H1 (cell line): ENCODE measurements around the gene SGO2. TPM values are rescaled to one million over a fixed set of nuclear protein-coding genes. Genes with fewer than 3 reads are reported as not detected.

Experiments used
- CTCF ChIA-PET: fragments of 300-600 bp; sonication (Branson Sonifier 250); formaldehyde crosslinking; loops from one replicate; lab custom pipeline; 2021; ENCODE audit not compliant: partially characterized antibody; lab: Charles Lee
- POLR2A ChIA-PET: fragments of 300-600 bp; sonication (Branson Sonifier 250); formaldehyde crosslinking; loops from one replicate; lab custom pipeline; 2021; ENCODE audit warnings: inconsistent platforms; ENCODE audit not compliant: partially characterized antibody; lab: Charles Lee
- DNase-seq, 2 experiments: peaks; one replicate each; pipeline versions ENCODE4 v3.0.0 to v3.0.0-alpha.2; 2010 to 2022; ENCODE audit warnings: low spot score in 2 of 2, low read depth in 1 of 2, mixed read lengths in 1 of 2
- FAIRE-seq: peaks from 2 replicates; lab custom pipeline; 2011; peaks lifted over from hg19 to GRCh38; lab: Jason Lieb, UNC
- H2AFZ ChIP-seq: 2 replicates; pipeline ENCODE4 v1.8.1; 2012; ENCODE audit warnings: low read length, inconsistent platforms
- H2AK5ac ChIP-seq: 2 replicates; pipeline ENCODE4 v1.6.1; 2013; ENCODE audit warnings: low read depth, low read length
- H2BK120ac ChIP-seq: replicated peaks from 2 replicates; pipeline ENCODE3; 2013; ENCODE audit warnings: low read depth, low read length, inconsistent platforms
- H2BK12ac ChIP-seq: 2 replicates; pipeline ENCODE4 v1.6.1; 2013; ENCODE audit warnings: low read depth, low read length
- H2BK15ac ChIP-seq: 2 replicates; pipeline ENCODE4 v1.6.1; 2013; ENCODE audit warnings: low read length
- H2BK20ac ChIP-seq: 2 replicates; pipeline ENCODE4 v1.6.1; 2013; ENCODE audit warnings: low read length
- H2BK5ac ChIP-seq: 2 replicates; pipeline ENCODE4 v1.6.1; 2013; ENCODE audit warnings: low read depth, low read length
- H3K14ac ChIP-seq: 2 replicates; pipeline ENCODE4 v1.6.1; 2013; ENCODE audit warnings: inconsistent platforms; ENCODE audit not compliant: insufficient read length
- H3K18ac ChIP-seq: 2 replicates; pipeline ENCODE4 v1.6.1; 2013; ENCODE audit warnings: low read length; ENCODE audit errors: extremely low read depth
- H3K23ac ChIP-seq: 2 replicates; pipeline ENCODE4 v1.6.1; 2013; ENCODE audit warnings: inconsistent platforms; ENCODE audit not compliant: insufficient read length
- H3K23me2 ChIP-seq: 2 replicates; pipeline ENCODE4 v1.6.1; 2013; ENCODE audit warnings: low read depth, low read length
- H3K27ac ChIP-seq: 2 replicates; pipeline ENCODE4 v1.6.1; 2011; ENCODE audit warnings: low read depth, low read length, inconsistent platforms
- H3K27me3 ChIP-seq, 4 experiments: replicated peaks in 1 of 4; 1 replicate in 1 of 4; 2 replicates in 3 of 4; pipeline versions ENCODE4 v1.6.1 to v1.8.1; 2011 to 2013; ENCODE audit warnings: low read length in 3 of 4, mild to moderate bottlenecking in 3 of 4, inconsistent platforms in 2 of 4, mixed read lengths in 2 of 4, moderate library complexity in 1 of 4; ENCODE audit not compliant: control insufficient read depth in 3 of 4, insufficient read depth in 3 of 4; ENCODE audit errors: extremely low read depth in 1 of 4
- H3K36me3 ChIP-seq, 4 experiments: 2 replicates each; pipeline versions ENCODE4 v1.6.1 to v1.8.1; 2011 to 2013; ENCODE audit warnings: mild to moderate bottlenecking in 4 of 4, low read length in 3 of 4, moderate library complexity in 2 of 4, control low read depth in 1 of 4, inconsistent platforms in 1 of 4; ENCODE audit not compliant: insufficient read depth in 4 of 4, control insufficient read depth in 2 of 4
- H3K4ac ChIP-seq: replicated peaks from 2 replicates; pipeline ENCODE3; 2013; ENCODE audit warnings: low read length, low read depth, mixed read lengths, inconsistent platforms; ENCODE audit not compliant: insufficient read length
- H3K4me1 ChIP-seq, 4 experiments: replicated peaks in 1 of 4; 1 replicate in 1 of 4; 2 replicates in 3 of 4; pipeline versions ENCODE4 v1.6.1 to v1.8.1; 2011 to 2013; ENCODE audit warnings: low read length in 3 of 4, inconsistent platforms in 2 of 4, mixed read lengths in 1 of 4; ENCODE audit not compliant: insufficient read depth in 4 of 4, control insufficient read depth in 3 of 4
- H3K4me2 ChIP-seq, 2 experiments: 2 replicates each; pipeline versions ENCODE4 v1.6.1 to v1.8.1; 2011 to 2013; ENCODE audit warnings: low read depth in 2 of 2, low read length in 2 of 2, control low read depth in 1 of 2, inconsistent platforms in 1 of 2, mild to moderate bottlenecking in 1 of 2; ENCODE audit not compliant: insufficient read depth in 1 of 2
- H3K4me3 ChIP-seq, 4 experiments: fragments of 200-600, 300-600 bp in 1 of 4; sonication (generic), shearing (Covaris generic), sonication (Bioruptor Twin) in 1 of 4; 2 replicates each; pipeline versions ENCODE4 v1.5.1 to v1.8.1; 2011 to 2016; ENCODE audit warnings: low read length in 4 of 4, low read depth in 3 of 4, control low read depth in 2 of 4, inconsistent platforms in 2 of 4, mild to moderate bottlenecking in 2 of 4, mixed read lengths in 1 of 4, moderate library complexity in 1 of 4; ENCODE audit not compliant: insufficient read depth in 2 of 4; ENCODE audit errors: extremely low read depth in 1 of 4
- H3K56ac ChIP-seq: replicated peaks from 2 replicates; pipeline ENCODE3; 2013; ENCODE audit warnings: low read depth, mild to moderate bottlenecking, mixed read lengths, low read length, inconsistent platforms; ENCODE audit not compliant: insufficient read length
- H3K79me1 ChIP-seq: 2 replicates; pipeline ENCODE4 v1.6.1; 2013; ENCODE audit warnings: low read depth, low read length, control low read depth
- H3K79me2 ChIP-seq, 2 experiments: 2 replicates each; pipeline versions ENCODE4 v1.6.1 to v1.8.1; 2012 to 2013; ENCODE audit warnings: low read length in 2 of 2, mild to moderate bottlenecking in 2 of 2, inconsistent platforms in 1 of 2; ENCODE audit not compliant: insufficient read depth in 2 of 2, control insufficient read depth in 1 of 2
- H3K9ac ChIP-seq, 4 experiments: replicated peaks in 1 of 4; 1 replicate in 1 of 4; 2 replicates in 3 of 4; pipeline versions ENCODE4 v1.6.1 to v1.8.1; 2011 to 2013; ENCODE audit warnings: low read depth in 3 of 4, low read length in 3 of 4, control low read depth in 2 of 4, mild to moderate bottlenecking in 2 of 4, moderate library complexity in 2 of 4, inconsistent platforms in 1 of 4; ENCODE audit errors: extremely low read depth in 1 of 4
- H3K9me3 ChIP-seq, 2 experiments: 2 replicates each; pipeline versions ENCODE4 v1.6.1 to v1.8.1; 2012 to 2013; ENCODE audit warnings: mild to moderate bottlenecking in 2 of 2, moderate library complexity in 2 of 2, control low read depth in 1 of 2, inconsistent platforms in 1 of 2, low read depth in 1 of 2, low read length in 1 of 2, mixed read lengths in 1 of 2; ENCODE audit not compliant: insufficient read depth in 2 of 2
- H4K20me1 ChIP-seq, 2 experiments: replicated peaks in 1 of 2; 2 replicates each; pipeline versions ENCODE3 to v1.8.1; 2011 to 2013; ENCODE audit warnings: inconsistent platforms in 2 of 2, low read length in 2 of 2, mild to moderate bottlenecking in 1 of 2; ENCODE audit not compliant: insufficient read depth in 2 of 2, control insufficient read depth in 1 of 2
- H4K5ac ChIP-seq: 2 replicates; pipeline ENCODE4 v1.6.1; 2013; ENCODE audit warnings: low read length, low read depth, mixed read lengths, inconsistent platforms; ENCODE audit not compliant: insufficient read length
- H4K8ac ChIP-seq: 2 replicates; pipeline ENCODE4 v1.8.0; 2013; ENCODE audit warnings: mild to moderate bottlenecking, moderate library complexity, low read length, inconsistent platforms; ENCODE audit not compliant: insufficient read depth; ENCODE audit errors: extremely low read depth
- H4K91ac ChIP-seq: replicated peaks from 2 replicates; pipeline ENCODE3; 2013; ENCODE audit warnings: low read length, mixed read lengths, inconsistent platforms; ENCODE audit not compliant: insufficient read length
- BRCA1 ChIP-seq: IDR thresholded peaks from 2 replicates; pipeline ENCODE4 v1.6.1; 2012; ENCODE audit warnings: low read depth, low read length, improper control_type of control experiment
- CBX5 ChIP-seq: fragments of 300-800, 300-1000 bp; sonication (generic); IDR thresholded peaks from 2 replicates; pipeline ENCODE4 v1.7.1; 2016; ENCODE audit warnings: antibody characterized with exemption, low read length, low read depth
- CREB1 ChIP-seq: IDR thresholded peaks from 2 replicates; pipeline ENCODE4 v1.6.1; 2012; ENCODE audit warnings: inconsistent platforms
- E2F6 ChIP-seq: IDR thresholded peaks from 2 replicates; pipeline ENCODE4 v1.6.1; 2012; ENCODE audit warnings: inconsistent platforms
- HDAC2 ChIP-seq, 2 experiments: fragments of 300-600 bp in 1 of 2; sonication (generic) in 1 of 2; IDR thresholded peaks; 2 replicates each; pipeline ENCODE4 v1.6.1; 2011 to 2012; ENCODE audit warnings: low read depth in 2 of 2, low read length in 2 of 2, mild to moderate bottlenecking in 2 of 2, moderate library complexity in 2 of 2, borderline replicate concordance in 1 of 2, inconsistent platforms in 1 of 2
- HDAC6 ChIP-seq: IDR thresholded peaks from one replicate; pipeline ENCODE4 v1.7.1; 2012; ENCODE audit warnings: low read depth, mild to moderate bottlenecking, inconsistent platforms, low read length, moderate library complexity
- JUN ChIP-seq: IDR thresholded peaks from 2 replicates; pipeline ENCODE4 v1.6.1; 2011; ENCODE audit warnings: low read depth, mild to moderate bottlenecking, improper control_type of control experiment, low read length
- KDM1A ChIP-seq: fragments of 200-600, 300-600 bp; sonication (generic); IDR thresholded peaks from 2 replicates; pipeline ENCODE4 v1.7.1; 2016; ENCODE audit warnings: mild to moderate bottlenecking, low read length, borderline replicate concordance
- NRF1 ChIP-seq: IDR thresholded peaks from 2 replicates; pipeline ENCODE4 v1.6.1; 2011; ENCODE audit warnings: mild to moderate bottlenecking, low read depth, low read length, improper control_type of control experiment
- POLR2A ChIP-seq, 2 experiments: IDR thresholded peaks; 1 replicate in 1 of 2; 2 replicates in 1 of 2; pipeline ENCODE4 v1.6.1; 2011; ENCODE audit warnings: low read depth in 2 of 2, low read length in 2 of 2, mild to moderate bottlenecking in 2 of 2; ENCODE audit errors: control extremely low read depth in 1 of 2
- RAD21 ChIP-seq, 2 experiments: IDR thresholded peaks in 1 of 2; conservative IDR thresholded peaks in 1 of 2; 2 replicates each; pipeline ENCODE4 v1.6.1; 2011; ENCODE audit warnings: low read depth in 2 of 2, low read length in 2 of 2, improper control_type of control experiment in 1 of 2, inconsistent platforms in 1 of 2, mild to moderate bottlenecking in 1 of 2, moderate library complexity in 1 of 2
- RFX5 ChIP-seq: IDR thresholded peaks from 2 replicates; pipeline ENCODE4 v1.6.1; 2011; ENCODE audit warnings: low read depth, low read length, improper control_type of control experiment, borderline replicate concordance
- SP2 ChIP-seq: IDR thresholded peaks from 2 replicates; pipeline ENCODE4 v1.6.1; 2012; ENCODE audit warnings: mild to moderate bottlenecking, low read length, inconsistent platforms
- SP4 ChIP-seq: IDR thresholded peaks from 2 replicates; pipeline ENCODE4 v1.6.1; 2012; ENCODE audit warnings: low read length, inconsistent platforms
- TBP ChIP-seq: IDR thresholded peaks from 2 replicates; pipeline ENCODE4 v1.6.1; 2011; ENCODE audit warnings: low read depth, low read length, improper control_type of control experiment
- WGBS, 2 experiments: shearing (Covaris generic) in 1 of 2; methylation state at CpG; one replicate each; pipeline versions ENCODE4 v1.1.6 to v1.1.7; 2013 to 2015; ENCODE audit warnings: low lambda C conversion rate in 2 of 2, mixed read lengths in 2 of 2, inconsistent platforms in 1 of 2, low coverage in 1 of 2, missing lambda C conversion rate in 1 of 2; ENCODE audit not compliant: insufficient replicate concordance in 2 of 2, insufficient coverage in 1 of 2, insufficient read length in 1 of 2; ENCODE audit errors: extremely low coverage in 1 of 2, missing lambda C conversion rate in 1 of 2; 5-methylcytosine and 5-hydroxymethylcytosine counted together
- polyA plus RNA-seq, 7 experiments: library from polyadenylated mRNA; depleted of rRNA in 3 of 7; stranded (reverse) in 5 of 7; unstranded in 2 of 7; fragments of >200 nt in 5 of 7; fragments of 200-250 nt in 2 of 7; gene quantifications; 1 replicate in 5 of 7; 2 replicates in 1 of 7; 4 replicates in 1 of 7; pipeline versions ENCODE4 v1.2.1 to v1.2.3, GENCODE V29; 2011 to 2013; ENCODE audit warnings: missing spikeins in 2 of 7, mixed read lengths in 2 of 7
- total RNA-seq: library from RNA; stranded (reverse); fragmentation: NEBNext Ultra II Directional; extraction: Animal tissue kit (Norgen Biotek cat#: 25700); gene quantifications from 2 replicates; pipeline ENCODE4 v1.2.1, GENCODE V29; 2021

SGO2 gene
- total and polyA plus RNA-seq, 2 of the 8 experiments (the other 6 are each of a cell fraction or from before 2014, with no cell fraction given): 2.4 to 33.2 TPM

DNA sequence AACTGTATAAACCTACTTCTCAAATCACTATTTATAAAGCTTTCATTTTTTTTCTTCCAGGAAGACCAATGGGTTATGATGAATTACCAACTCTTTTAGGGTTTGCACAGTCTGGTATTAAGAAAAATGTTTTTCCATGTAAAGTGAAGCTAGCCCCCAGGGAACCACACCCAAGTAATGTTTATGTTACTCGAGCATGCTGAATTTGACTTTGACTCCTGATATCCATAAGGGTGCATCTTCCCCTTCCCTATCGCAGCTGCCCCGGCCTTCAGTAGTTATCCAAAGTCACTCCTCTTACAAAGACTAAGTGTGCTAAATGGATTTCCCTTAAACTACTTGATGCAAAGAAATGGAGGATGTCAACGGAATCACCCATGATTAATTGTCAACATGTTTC is 37.8 kb upstream of the SGO2 start:
- Histone ChIP-seq H3K14ac (no peak overlapping the region), H2BK120ac (no peak overlapping the region), H3K9me3 (no peaks in the 10 kb centered on the region), H4K91ac (no peak overlapping the region), H2BK15ac (no peak overlapping the region), H3K4ac (no peak overlapping the region), H4K5ac (no peak overlapping the region), H2AFZ (no peak overlapping the region), H3K79me2 (no peaks in the 10 kb centered on the region), H3K4me1 (peaks cover 0 to 5% (median 0%) of the 10 kb centered on the region in 4 experiments; a peak in 2 of 7 replicates), H3K9ac (no peak overlapping the region), H3K23ac (no peak overlapping the region), H3K4me2 (no peak overlapping the region), H3K18ac (no peak overlapping the region), H2BK20ac (no peak overlapping the region), H2BK5ac (no peak overlapping the region), H3K27ac (no peak overlapping the region), H3K36me3 (peaks cover 0 to 13% (median 0%) of the 10 kb centered on the region in 4 experiments; a peak in 2 of 8 replicates), H3K23me2 (no peaks in the 10 kb centered on the region; the same call in 1 of the 2 replicates), H4K8ac (no peak overlapping the region), H3K27me3 (no peaks in the 10 kb centered on the region), H2AK5ac (no peak overlapping the region), H3K79me1 (no peaks in the 10 kb centered on the region), H2BK12ac (no peak overlapping the region), H4K20me1 (no peaks in the 10 kb centered on the region), H3K56ac (no peak overlapping the region), H3K4me3 (no peak overlapping the region)
- POLR2A ChIA-PET: no interaction called here
- FAIRE-seq (no peak), DNase-seq (no peak)
- 82% methylated on average over 4 of the region's 4 CpGs; no CpG with 5 or more reads in 1 of the 2 experiments for WGBS, 2 experiments
- CTCF ChIA-PET: interaction anchor here (5.7 kb wide), 1 partner anchor 16 kb away, joined by 35 read pairs; no protein-coding TSS in a partner anchor
- no peak for TF ChIP-seq RAD21 (IDR thresholded peaks at IDR 0.05 in 1 of 2, conservative IDR thresholded peaks at IDR 0.05 in 1 of 2; ENCODE audit: low read depth in 2 of 2, low read length in 2 of 2)
- TF ChIP-seq POLR2A (IDR thresholded peaks at IDR 0.05; ENCODE audit: control extremely low read depth in 1 of 2, low read depth in 2 of 2, low read length in 2 of 2): no peak
- no peak for TF ChIP-seq SP2
- no peak for TF ChIP-seq SP4
- TF ChIP-seq CBX5: no peak
- TF ChIP-seq NRF1: no peak
- TF ChIP-seq KDM1A: no peak
- TF ChIP-seq HDAC6: no peak
- no peak for TF ChIP-seq RFX5
- TF ChIP-seq CREB1: no peak
- no peak for TF ChIP-seq JUN
- no peak for TF ChIP-seq BRCA1
- TF ChIP-seq E2F6: no peak
- no peak for TF ChIP-seq TBP
- no peak for TF ChIP-seq HDAC2 (IDR thresholded peaks at IDR 0.05; ENCODE audit: borderline replicate concordance in 1 of 2, low read depth in 2 of 2, low read length in 2 of 2)
